Raji (cell line): ENCODE results near the gene AMOT.

Experiments used
- POLR2A ChIP-seq: IDR thresholded peaks from 2 replicates; pipeline ENCODE4 v1.6.1; 2011; ENCODE audit warnings: low read depth, low read length, control low read depth; ENCODE audit not compliant: insufficient read depth

The AMOT gene

GRCh38 chrX:112785344-112785743 is 55.3 kb downstream of the AMOT start:
- no peak for TF ChIP-seq POLR2A

DNA sequence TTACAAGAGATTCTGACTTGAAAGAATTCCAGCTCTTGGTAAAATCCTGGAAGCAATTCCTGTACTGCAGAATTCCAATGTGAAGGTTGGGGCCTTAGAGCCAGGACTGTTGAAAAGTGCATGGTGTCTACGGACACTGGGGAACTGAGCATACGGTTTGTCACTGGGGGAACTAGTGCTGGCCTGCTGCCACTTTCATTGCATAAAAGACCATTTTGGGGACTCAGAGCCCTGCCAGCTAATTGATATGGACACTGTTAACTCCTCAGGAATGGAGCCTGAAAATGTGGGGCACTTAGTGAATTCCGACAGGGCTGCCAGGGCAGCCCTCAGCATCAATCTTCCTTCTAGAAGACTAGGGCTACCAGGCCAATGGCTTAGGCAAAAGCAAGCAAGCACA is 55.9 kb downstream of the AMOT start:
- TF ChIP-seq POLR2A = no peak

- no peak for TF ChIP-seq POLR2A
Observed at GRCh38 chrX:112779139-112779538, 61.5 kb downstream of the AMOT start.

GRCh38 chrX:112774651-112775293 is 65.9 kb downstream of the AMOT start:
- no peak for TF ChIP-seq POLR2A

DNA sequence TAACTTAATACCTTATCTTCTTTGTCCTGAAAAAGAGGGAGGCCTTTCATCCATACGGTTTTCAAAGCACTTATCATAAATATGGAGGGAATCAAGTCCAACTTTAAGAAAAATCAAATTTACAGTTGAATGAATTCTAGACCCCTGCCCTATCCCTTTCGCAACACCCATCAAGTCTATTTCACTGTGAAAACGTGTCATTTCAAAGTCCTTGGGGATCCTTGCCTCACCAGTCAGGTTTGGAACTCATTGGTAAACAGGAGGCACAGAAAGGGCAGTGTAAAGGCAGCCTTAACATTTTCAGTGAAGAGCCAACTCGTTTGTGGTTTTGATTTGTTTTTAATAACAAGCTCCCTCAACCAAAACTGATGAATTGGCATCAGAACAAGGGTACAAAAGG is 66.5 kb downstream of the AMOT start:
- TF ChIP-seq POLR2A = no peak

- TF ChIP-seq POLR2A = no peak
Observed at GRCh38 chrX:112769034-112769433, 71.6 kb downstream of the AMOT start.

GRCh38 chrX:112768563-112768962 is 72.1 kb downstream of the AMOT start:
- TF ChIP-seq POLR2A = no peak

DNA sequence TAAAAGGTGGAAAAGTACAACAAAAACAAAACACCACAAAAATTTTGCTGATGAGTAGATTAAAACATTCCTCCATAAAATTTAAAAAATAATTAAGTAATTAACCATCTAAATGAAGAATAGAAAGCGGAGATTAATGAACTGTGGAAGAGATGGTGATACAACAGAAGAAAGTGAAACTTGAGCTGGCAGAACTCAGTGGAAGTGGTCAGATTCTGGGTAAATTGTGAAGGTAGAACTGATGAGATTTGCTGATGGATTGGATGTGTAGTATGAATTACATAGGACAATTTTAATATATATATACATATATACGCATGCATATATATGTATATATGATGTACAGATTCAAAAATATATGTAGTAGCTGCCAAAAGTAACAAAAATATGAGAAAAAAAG is 73.9 kb downstream of the AMOT start:
- no peak for TF ChIP-seq POLR2A

DNA sequence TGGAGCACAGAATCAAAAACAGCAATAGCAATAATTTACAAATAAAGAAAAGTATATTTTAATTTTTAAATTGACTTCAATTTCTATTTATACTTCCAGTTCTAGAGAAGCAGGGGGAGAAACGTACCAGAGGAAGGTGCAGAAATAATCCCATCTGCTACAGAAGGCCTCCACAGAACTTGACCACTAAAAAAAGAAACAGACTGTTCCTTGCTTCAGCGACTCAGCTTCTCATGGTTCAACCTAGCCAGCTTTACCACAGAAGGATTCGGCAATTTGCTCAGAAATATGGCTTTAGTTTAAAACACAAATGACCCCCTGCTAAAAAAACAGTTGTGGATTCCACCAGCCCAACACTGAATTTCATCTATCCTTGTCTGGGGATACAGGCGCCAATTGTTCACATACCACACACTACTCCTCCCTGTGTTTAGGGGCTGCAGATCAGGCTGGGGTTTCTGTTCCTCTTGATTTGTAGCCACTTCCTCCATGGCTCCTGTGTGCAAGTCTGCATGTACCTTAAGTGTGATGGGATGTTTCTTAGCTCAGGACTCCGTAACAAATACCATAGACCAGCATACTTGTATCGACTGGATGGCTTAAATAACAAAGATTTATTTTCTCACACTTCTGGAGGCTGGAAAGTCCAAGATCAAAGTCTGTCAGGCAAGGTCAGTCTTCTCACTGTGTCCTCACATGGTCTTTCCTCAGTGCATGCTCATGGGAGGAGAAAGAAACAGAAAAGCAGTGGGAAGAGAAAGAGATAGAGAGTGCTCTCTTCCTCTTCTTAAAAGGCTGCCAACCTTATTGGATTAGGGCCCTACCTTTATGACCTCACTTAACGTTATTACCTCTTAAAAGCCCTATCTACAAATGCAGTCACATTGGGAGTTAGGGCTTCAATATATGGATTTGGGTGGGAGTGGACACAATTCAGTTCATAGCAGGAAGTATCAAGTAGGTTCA is 79.1 kb downstream of the AMOT start:
- TF ChIP-seq POLR2A = no peak

DNA sequence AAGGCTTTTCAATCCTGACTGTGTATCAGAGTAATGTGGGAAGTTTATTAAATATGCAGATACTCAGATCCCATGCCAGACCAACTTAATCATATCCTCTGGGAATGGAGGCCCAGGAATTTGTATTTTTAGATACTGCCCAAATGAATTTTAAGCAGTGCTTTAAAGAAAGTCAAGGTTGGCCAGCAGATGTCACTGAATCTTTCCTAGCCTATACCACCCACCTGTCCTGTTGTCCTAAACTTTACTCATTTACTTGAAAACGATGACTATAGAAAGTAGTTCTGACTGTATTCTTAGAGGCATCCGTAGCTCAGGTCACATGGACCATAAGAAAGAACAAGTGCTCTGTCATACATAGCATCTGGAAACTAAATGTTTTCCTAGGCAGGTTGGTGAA is 79.9 kb downstream of the AMOT start:
- no peak for TF ChIP-seq POLR2A

DNA sequence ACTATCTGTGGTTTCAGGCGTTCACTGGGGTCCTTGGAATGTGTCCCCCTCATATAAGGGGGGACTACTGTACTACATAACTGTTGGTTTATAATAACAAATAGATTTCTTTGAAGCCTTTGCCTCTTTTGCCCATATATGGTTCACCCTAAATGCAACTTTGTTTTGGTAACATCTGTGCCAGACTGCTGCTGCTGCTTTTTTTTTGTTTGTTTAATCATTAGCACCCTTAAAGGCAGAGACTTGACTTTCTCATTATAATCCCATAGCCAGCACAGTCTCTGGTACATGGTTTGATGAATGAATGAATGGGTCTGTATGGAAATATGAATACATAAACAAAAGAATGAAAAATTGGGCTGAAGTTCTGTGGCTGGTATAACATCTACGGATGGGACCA is 80.7 kb downstream of the AMOT start:
- no peak for TF ChIP-seq POLR2A

- TF ChIP-seq POLR2A = no peak
Observed at GRCh38 chrX:112759512-112759911, 81.1 kb downstream of the AMOT start.

DNA sequence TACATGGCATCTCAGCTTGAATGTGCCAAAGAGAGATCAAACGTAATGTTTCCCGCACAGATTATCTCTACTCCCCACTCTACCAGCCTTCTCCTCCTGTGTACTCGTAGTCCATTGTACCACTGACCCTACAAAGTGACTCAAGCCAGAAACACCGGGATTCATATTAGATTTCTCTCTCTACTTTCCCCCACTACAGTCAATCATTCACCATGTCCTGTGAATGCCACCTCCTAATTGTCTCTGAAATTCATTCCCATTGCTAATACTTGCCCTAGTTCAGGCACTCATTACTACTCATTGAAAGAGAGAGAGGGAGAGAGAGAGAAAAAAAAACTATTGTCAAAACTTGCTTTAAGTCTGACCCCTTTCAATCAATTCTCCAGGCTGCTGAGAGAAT is 82.7 kb downstream of the AMOT start:
- no peak for TF ChIP-seq POLR2A

DNA sequence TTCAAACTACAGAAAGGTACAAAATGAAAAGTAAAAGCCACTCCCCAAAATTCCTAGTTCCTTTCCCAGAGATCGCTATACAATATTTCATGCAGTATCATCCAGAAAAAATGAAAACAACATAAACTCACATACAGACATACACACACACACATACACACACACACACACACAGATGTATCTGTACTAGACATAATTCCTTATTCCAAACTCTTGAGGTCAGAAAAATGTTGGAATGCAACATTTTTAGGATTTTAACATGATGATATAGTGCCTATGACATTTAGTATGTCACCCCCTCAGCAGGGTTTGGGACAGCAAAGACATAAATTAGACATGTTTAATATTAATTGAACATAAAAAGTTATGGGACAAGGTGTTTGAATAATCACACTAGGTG is 87.5 kb downstream of the AMOT start:
- TF ChIP-seq POLR2A = no peak

DNA sequence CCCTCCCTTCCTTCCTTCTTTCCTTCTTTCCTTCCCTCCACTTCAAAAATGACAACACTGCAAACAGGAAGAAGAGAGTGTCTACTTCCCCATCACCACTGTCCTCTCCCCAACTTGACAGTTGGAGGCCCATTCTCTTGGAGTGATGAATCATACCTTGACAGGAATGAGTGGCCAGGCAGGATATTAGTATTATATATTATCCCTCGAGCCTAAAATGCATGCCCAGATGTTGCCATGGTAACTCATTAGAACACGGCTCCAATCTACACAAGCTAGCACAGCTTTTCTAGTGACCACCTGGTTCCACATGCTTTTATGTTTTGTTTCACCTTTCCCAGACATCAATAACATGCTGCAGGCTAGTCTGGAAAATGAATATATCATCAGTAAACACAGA is 89.6 kb downstream of the AMOT start:
- TF ChIP-seq POLR2A = no peak
